Measurements from ENCODE around the gene ANKEF1.

GRCh38 chr20:10040070-10040975 is 5.5 kb downstream of the ANKEF1 start:
- TF ChIP-seq CTCF (IDR thresholded peaks at IDR 0.05) = no peak
- no peak for TF ChIP-seq EZH2 (IDR thresholded peaks at IDR 0.05; ENCODE audit: borderline replicate concordance, insufficient read depth, low read depth, low read length, poor library complexity, severe bottlenecking)
